K562 (cell line): ENCODE measurements around the gene CCDC74B.
"Not testable (repeated sequence)": the region's sequence is repeated elsewhere in the genome, so short reads cannot be mapped to it uniquely, and the experiment has no call there.

Experiments
- ATF2 ChIP-seq: sonication (generic); formaldehyde crosslinking; IDR thresholded peaks from 2 replicates; pipeline ENCODE4 v1.8.1; 2022; ENCODE audit warnings: missing genetic modification reagents
- CEBPG ChIP-seq, 3 experiments: fragments of 200-800 bp in 1 of 3; sonication (Bioruptor generic) in 1 of 3; sonication (generic) in 1 of 3; formaldehyde crosslinking in 1 of 3; IDR thresholded peaks in 2 of 3; conservative IDR thresholded peaks in 1 of 3; 2 replicates each; pipeline versions ENCODE4 v1.6.1 to v1.8.0; 2016 to 2022; ENCODE audit warnings: missing compliant biosample characterization in 2 of 3, missing genetic modification characterization in 2 of 3, mild to moderate bottlenecking in 1 of 3, missing genetic modification reagents in 1 of 3
- E2F1 ChIP-seq: sonication (generic); formaldehyde crosslinking; IDR thresholded peaks from 2 replicates; pipeline ENCODE4 v1.8.1; 2023; ENCODE audit warnings: mild to moderate bottlenecking, missing genetic modification reagents, moderate library complexity
- MTA2 ChIP-seq: fragments of 450-650 bp; IDR thresholded peaks from 2 replicates; pipeline ENCODE4 v1.6.1; 2016; ENCODE audit warnings: low read depth
- POLR2A ChIP-seq: fragments of 450-650 bp; conservative IDR thresholded peaks from 2 replicates; pipeline ENCODE4 v1.6.1; 2016
- SP2 ChIP-seq: IDR thresholded peaks from 2 replicates; pipeline ENCODE4 v1.6.1; 2011; ENCODE audit warnings: mild to moderate bottlenecking, low read depth, low read length, moderate library complexity; ENCODE audit not compliant: poor library complexity, severe bottlenecking; ENCODE audit errors: extremely low read depth
- WHSC1 ChIP-seq: IDR thresholded peaks from one replicate; pipeline ENCODE4 v1.6.1; 2012; ENCODE audit warnings: low read length, control low read depth, inconsistent platforms
- ZNF121 ChIP-seq: sonication (generic); formaldehyde crosslinking; conservative IDR thresholded peaks from 2 replicates; pipeline ENCODE4 v1.8.0; 2022; ENCODE audit warnings: missing genetic modification reagents

GRCh38 chr2:130141645-130142370 is 3.1 kb downstream of the CCDC74B start:
- not testable (repeated sequence) for TF ChIP-seq ATF2 (CRISPR knock-in tag); POLR2A; WHSC1; E2F1 (CRISPR knock-in tag); MTA2; CEBPG (CRISPR knock-in tag; IDR thresholded peaks at IDR 0.05); CEBPG (tag; conservative IDR thresholded peaks at IDR 0.05 in 1 of 2, IDR thresholded peaks at IDR 0.05 in 1 of 2); SP2; ZNF121 (CRISPR knock-in tag)
